Activated T-cell treated with anti-CD3 and anti-CD28 coated beads, Interleukin-2, amount 50 U/mL, for 1 hour (primary cell): ENCODE measurements around the gene SYNJ2.

Source experiments
- DNase-seq: peaks from one replicate; pipeline ENCODE4 v3.0.0-alpha.2; 2020

The SYNJ2 gene

GRCh38 chr6:157999168-158000051 lies 17.7 kb downstream of the SYNJ2 start:
- no peak for DNase-seq

GRCh38 chr6:158000530-158001307 lies 19.1 kb downstream of the SYNJ2 start:
- no peak for DNase-seq

DNA sequence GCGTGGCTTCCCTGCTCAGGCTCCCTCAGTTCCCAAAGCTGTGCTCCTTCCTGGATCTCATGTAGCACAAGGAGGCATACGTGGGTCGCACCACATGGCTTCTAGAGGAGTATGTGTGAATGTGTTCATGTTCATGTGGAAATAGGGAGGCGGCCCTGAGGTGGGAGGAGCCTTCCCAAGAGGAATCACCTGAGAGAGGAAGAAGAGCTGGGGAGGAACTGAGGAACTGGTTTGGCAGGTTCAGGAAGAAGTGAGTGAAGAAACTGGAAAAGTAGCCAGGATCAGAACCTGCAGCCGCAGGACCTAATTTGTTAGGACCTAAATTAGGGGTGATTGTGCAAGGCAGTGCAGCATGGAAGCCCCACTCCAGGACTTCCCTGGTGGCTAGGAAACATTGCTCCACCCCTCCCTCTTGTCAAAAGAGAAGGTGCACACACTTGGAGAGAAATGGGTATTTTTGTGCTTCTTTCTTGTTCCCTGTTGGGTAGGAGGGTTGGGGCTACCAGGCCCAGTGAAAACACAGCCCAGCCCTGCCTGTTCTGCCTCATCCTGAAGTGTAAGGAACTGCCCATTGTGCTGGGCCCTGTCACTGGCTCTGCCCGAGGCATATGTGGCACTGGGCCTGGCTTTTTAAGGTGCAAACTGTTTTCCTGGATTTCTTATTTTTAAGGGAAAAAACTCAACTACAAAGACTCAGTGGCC lies 20.7 kb downstream of the SYNJ2 start:
- DNase-seq, result no peak

DNA sequence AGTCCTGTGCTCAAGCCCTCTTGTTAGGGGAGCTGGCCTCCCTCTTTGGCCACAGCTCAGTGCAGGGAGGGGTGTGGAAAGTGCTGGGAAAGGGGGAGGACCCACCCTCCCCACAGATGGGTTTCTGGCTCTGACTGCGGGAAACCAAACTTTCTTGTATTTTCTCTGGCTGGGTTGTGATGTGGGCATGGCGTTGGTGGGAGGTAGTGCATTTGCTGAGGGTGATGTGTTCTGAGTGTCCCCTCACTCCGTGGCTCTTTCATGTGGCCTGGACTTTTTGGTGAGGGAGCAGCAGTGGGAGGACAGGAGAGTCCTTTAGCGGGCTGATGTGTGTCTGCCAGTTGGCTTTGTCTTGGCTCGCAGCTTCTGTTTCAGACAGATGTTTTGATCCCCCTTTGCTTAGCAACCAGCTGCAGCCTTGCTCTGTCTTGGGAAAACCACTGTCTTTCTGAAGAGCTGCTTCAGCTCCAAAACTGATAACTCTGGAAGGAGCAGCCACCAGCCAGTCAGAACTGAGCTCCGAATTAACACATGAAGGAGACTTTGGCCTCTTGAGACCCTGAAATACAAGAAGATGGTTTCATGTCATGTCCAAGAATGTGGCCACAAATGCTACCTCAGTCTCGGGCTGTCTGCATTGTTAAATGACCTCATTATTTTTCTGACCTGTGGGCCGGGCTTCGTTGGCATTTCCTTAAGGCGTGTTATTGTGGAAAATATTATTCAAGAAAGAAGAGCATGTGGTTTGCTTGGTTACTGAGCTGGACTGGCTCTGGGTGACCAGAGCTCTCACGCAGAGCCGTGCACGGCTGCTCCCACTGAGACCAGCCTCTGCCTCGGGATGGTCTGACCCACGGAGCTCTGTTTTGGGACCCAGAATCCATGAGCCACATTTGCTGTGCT lies 21.5 kb downstream of the SYNJ2 start:
- no peak for DNase-seq

DNA sequence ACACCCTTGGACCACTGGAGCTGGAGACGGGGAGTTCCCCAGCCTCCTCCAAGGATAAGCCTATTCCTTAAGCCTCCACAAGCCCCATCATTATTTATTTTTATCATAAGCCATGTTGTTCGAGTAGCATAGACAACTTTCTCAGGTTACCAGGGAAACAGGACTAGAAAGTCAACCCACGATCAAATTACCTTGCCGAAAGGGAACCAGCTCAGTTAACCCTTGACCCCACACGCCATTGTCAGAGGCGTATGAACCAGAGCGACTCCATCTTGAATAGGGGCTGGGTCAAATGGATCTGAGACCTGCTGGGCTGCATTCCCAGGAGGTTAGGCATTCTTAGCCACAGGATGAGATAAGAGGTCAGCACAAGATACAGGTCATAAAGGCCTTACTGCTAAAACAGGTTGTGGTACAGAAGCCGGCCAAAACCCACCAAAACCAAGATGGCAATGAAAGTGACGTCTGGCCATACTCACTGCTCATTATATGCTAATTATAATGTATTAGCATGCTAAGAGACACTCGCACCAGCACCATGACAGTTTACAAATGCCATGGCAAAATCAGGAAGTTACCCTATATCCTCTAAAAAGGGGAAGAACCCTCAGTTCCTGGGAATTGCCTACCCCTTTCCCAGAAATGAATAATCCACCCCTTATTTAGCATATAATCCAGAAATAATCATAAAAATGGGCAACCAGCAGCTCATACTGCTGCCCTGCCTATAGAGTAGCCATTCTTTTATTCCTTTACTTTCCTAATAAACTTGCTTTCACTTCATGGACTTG lies 22.4 kb downstream of the SYNJ2 start:
- DNase-seq, result no peak

DNA sequence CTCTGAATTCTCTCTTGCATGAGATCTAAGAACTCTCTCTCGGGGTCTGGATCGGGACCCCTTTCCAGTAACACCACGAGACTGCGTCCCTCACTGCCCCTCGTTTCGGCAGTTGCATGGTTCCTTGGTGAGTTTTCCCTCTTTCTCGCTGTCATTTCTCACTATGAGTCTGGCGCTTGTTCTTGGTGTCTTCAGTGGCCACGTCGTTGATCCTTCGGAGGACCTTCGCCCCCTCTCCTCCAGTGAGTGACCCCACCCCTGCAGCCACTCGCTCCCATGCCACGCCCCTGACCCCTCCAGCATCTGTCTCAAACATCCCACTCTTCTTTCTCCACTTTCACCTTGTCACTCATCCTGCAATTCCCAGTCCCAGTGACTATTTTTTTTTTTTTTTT lies 23.0 kb downstream of the SYNJ2 start:
- DNase-seq, result no peak

GRCh38 chr6:158005626-158006180 lies 24.0 kb downstream of the SYNJ2 start:
- DNase-seq, result no peak

GRCh38 chr6:158006331-158006730 lies 24.7 kb downstream of the SYNJ2 start:
- no peak for DNase-seq

DNA sequence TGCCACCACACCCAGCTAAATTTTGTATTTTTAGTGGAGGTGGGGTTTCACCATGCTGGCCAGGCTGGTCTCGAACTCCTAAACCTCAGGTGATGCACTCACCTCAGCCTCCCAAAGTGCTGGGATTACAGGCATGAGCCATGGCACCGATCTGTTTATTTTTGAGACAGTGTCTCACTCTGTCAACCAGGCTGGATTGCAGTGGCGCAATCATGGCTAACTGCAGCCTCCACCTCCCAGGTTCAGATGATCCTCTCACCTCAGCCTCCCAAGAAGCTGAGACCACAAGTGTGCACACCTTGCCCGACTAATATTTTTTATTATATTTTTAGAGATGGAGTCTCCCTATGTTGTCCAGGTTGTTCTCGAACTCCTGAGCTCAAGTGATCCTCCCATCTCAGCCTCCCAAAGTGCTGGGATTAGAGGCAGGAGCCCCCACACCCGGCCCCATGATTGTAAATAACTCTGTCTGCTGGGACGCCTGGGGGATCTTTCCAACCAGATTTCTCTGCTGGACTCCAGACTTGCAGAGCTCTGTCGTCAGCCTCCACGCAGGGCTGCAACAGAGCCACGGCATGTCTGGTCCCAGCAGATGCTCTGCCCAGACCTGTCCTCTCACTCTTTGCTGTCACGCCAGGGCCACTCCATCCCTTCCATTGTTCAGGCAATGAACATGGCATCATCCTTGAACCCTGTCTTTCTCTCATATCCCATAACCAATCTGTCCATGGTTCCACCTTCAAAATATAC lies 25.3 kb downstream of the SYNJ2 start:
- DNase-seq, result no peak

DNA sequence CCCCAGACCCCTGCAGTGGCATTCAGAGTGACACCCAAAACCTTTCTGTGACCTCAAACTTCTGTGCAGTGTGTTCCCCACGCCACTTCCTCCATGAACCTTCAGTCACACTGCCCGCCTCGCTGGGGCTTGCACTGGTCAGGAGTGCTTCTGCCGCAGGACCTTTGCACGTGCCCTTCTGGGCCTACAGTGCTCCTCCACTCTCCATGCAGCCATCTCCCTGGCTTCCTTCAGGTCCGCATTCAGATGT lies 27.1 kb downstream of the SYNJ2 start:
- no peak for DNase-seq

DNA sequence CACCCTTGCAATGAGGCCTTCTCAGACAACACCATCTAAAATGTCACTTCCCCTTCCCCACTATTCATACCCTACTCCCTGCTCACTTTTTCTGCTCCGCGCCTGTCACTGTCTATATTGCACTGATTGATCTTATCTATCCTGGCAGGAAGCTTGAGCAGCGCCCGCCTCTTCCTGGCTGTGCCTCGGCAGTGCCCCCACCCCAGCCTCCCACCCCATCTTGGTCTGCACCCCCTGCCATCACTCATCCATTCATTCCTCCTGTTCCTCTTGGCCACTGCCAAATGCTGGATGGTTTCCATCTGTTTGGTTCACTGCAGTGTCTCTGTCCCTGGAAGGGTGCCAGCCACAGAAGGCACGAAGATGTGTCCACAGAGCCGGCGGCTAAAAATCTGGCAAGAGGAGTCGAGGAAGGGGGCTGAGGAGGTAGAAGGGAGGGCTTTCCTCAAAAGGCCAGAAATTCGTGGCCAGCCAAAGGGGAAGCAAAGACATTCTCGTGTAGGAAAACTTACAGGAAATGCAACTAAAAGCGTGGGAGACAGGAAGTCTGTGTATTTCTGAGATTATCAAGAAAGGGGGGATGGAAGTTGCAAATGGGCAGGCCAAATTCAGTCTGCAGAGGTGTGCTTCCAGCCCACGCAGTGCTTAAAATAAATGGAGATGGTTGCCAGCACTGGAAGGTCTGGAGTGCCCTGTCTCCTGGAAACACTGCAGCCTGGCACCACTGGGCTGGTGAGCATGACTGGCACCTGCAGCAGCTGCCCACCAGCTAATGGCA lies 27.6 kb downstream of the SYNJ2 start:
- no peak for DNase-seq

- DNase-seq, result no peak
These were observed 28.4 kb downstream of the SYNJ2 start for GRCh38 chr6:158009935-158010585.

GRCh38 chr6:158010591-158011477 lies 29.2 kb downstream of the SYNJ2 start:
- DNase-seq, result peak; percentile 11

DNA sequence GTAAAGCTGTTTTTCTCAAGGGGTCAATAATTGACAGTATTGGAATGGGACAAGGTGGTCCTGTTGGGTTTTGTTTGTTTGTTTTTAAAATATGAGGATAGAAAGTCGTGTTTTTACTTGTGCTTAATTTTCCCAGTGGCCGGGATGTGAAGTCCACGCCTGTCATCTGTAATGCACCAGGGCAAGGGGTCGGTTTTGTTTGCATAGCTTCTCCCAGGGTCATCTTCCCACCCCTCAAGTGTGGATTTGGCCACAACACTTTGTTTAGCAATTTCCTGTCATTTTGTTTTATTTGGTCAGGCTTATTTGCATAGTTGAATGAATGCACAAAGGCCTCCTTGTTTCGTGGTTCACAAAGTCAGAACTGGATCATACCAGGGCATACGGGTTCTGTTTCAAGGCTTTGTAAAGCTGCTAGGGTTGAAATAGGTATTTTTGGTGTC lies 29.8 kb downstream of the SYNJ2 start:
- DNase-seq, result no peak

DNA sequence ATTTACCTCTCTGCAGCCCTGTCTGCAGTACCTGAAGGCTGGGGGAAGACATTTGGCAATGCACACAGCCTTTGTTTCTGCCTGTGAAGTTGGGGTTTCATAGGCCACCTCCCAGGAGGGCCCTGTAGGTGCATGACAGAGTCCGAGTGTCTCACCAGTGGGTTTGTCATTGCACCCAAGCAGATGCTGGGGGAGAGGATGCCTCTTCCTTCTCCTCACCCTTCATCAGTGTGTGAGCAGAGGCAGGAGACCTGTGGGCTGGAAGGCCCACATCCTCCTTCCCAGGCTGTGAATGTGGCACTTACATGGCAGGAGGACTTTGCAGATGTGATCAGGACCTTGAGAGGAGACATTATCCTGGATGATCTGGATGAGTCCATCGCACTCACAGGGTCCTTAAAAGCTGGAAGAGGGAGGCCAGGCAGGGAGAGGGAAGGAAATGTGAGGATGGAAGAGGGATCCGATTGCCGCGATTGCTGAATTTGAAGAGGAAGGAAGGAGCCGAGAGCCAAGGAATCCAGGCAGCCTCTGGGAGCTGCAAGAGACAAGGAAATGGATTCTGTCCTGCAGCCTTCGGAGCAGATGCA lies 30.4 kb downstream of the SYNJ2 start:
- peak; percentile 16 for DNase-seq

DNA sequence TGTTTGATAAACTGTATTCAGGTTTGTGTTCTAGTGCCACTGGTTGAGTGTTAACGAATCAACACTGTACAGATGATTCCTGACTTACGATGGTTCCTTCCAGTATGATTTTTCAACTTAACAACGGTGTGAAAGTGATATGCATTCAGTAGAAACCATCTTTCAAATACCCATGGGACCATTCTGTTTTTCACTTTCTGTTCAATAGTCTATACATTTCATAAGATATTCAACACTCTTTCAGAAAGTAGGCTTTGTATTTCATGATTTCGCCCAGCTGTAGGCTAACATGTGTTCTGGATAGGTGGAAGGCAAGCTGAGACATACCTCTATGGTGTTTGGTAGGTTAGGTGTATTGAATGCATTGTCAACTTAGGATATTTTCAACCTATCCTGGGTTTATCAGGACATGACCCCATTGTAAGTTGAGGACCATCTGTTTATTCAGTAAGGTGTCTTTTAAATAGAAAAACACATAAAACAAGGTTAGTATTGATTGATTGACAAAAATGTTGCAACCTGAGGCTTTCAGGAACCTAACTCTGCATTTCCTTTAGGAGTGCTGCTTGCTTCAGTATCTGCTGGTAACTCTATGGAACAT lies 32.3 kb downstream of the SYNJ2 start:
- DNase-seq, result no peak

DNA sequence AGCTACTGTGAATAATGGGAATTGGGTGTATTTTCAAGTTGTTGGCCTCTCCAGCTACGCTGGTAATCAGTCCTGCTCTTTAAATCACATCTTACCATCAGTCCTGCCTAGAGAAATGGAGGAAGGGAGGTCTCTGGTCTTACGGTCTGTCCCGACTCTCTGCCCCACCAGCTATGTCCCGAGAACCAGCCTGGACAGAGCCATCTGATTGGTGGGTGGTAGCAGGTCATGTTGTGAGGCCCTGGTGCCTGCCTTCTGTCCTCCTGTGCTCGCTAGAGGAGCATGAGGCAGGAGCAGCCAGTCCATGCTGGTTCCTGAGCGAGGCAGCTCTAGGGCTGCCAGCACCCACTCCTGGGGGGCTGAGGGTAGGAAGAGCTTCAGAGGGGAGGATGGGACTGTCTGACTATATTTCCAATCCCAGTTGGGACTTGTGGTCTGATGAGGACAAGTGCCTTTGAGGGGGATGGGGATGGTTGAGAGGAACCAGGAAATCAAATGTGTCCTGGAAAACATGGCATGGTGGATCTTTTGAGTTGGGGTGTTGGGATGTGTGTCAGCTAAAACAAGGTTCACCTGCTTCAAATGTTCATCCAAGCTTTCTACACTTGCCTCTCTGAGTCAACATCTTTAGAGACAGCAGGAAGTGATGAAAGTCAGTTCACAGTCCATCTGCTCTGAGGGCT lies 33.0 kb downstream of the SYNJ2 start:
- peak; percentile 11 for DNase-seq
